PC-9 (cell line): ENCODE results near the gene ABHD16B. TPM values are rescaled to one million over a fixed set of nuclear protein-coding genes. Genes with fewer than 3 reads are reported as not detected.

ENCODE experiments used
- BruUV-seq: library from RNA; stranded (reverse); fragments of 400-500 nt; replicated peaks from 2 replicates; lab custom pipeline; 2021; lab: Mats Ljungman, UMichigan
- CTCF ChIA-PET: fragments of 300-600 bp; sonication (Branson Sonifier 250); formaldehyde crosslinking; loops from one replicate; lab custom pipeline; 2022; ENCODE audit warnings: antibody characterized with exemption; lab: Charles Lee
- POLR2A ChIA-PET: fragments of 300-600 bp; sonication (Branson Sonifier 250); formaldehyde crosslinking; loops from one replicate; lab custom pipeline; 2022; ENCODE audit warnings: antibody characterized with exemption; ENCODE audit not compliant: unreplicated experiment; lab: Charles Lee
- DNase-seq, 2 experiments: peaks; one replicate each; pipeline versions ENCODE4 v3.0.0 to v3.0.0-alpha.2; 2015 to 2022; ENCODE audit warnings: mixed read lengths in 1 of 2
- H2AFZ ChIP-seq: fragments of 200-600 bp; sonication (generic); 2 replicates; pipeline ENCODE4 v1.8.1; 2017; ENCODE audit warnings: antibody characterized with exemption
- H3F3A ChIP-seq: fragments of 200-600 bp; sonication (generic); 2 replicates; pipeline ENCODE4 v1.8.1; 2017; ENCODE audit warnings: antibody characterized with exemption, mild to moderate bottlenecking, low read depth; ENCODE audit not compliant: insufficient read depth
- H3K27ac ChIP-seq: fragments of 200-600 bp; sonication (generic); 2 replicates; pipeline ENCODE4 v1.6.1; 2016; ENCODE audit warnings: mixed run types
- H3K27me3 ChIP-seq: fragments of 200-600 bp; sonication (generic); 2 replicates; pipeline ENCODE4 v1.6.1; 2016; ENCODE audit warnings: low read depth, mixed run types; ENCODE audit not compliant: insufficient read depth
- H3K36me3 ChIP-seq: fragments of 200-600 bp; sonication (generic); 2 replicates; pipeline ENCODE4 v1.6.1; 2016; ENCODE audit warnings: low read depth, mixed run types
- H3K4me1 ChIP-seq: fragments of 200-600 bp; sonication (generic); replicated peaks from 2 replicates; pipeline ENCODE4 v1.6.1; 2016; ENCODE audit warnings: mixed run types; ENCODE audit not compliant: insufficient read depth
- H3K4me2 ChIP-seq: fragments of 200-600 bp; sonication (generic); 2 replicates; pipeline ENCODE4 v1.6.1; 2017; ENCODE audit warnings: mixed run types
- H3K4me3 ChIP-seq: fragments of 200-600 bp; sonication (generic); 2 replicates; pipeline ENCODE4 v1.6.1; 2016; ENCODE audit warnings: mixed run types
- H3K79me2 ChIP-seq: fragments of 200-600 bp; sonication (generic); 2 replicates; pipeline ENCODE4 v1.6.1; 2017; ENCODE audit warnings: low read depth, mixed run types
- H3K9me2 ChIP-seq: fragments of 200-600 bp; sonication (generic); 2 replicates; pipeline ENCODE4 v1.8.1; 2017; ENCODE audit warnings: mild to moderate bottlenecking; ENCODE audit not compliant: insufficient read depth
- H3K9me3 ChIP-seq: fragments of 200-600 bp; sonication (generic); 2 replicates; pipeline ENCODE4 v1.8.1; 2016; ENCODE audit warnings: low read depth; ENCODE audit not compliant: insufficient read depth
- H4K20me1 ChIP-seq: fragments of 200-600 bp; sonication (generic); 2 replicates; pipeline ENCODE4 v1.8.1; 2017; ENCODE audit not compliant: insufficient read depth
- EZH2 ChIP-seq: fragments of 200-600 bp; sonication (generic); IDR thresholded peaks from 2 replicates; pipeline ENCODE4 v1.8.0; 2017; ENCODE audit warnings: antibody characterized with exemption, low read depth
- intact Hi-C: fragments of 100-400 bp; cut with micrococcal nuclease; formaldehyde crosslinking; loops from one replicate; pipeline ENCODE4 v1.10.0; 2022; ENCODE audit not compliant: unreplicated experiment
- total RNA-seq: library from RNA; stranded (reverse); gene quantifications from 2 replicates; pipeline ENCODE4 v1.2.3, GENCODE V29; 2021
- TF ChIP-seq, protein P1 (sequence below): fragments of 200-600 bp; sonication (generic); conservative IDR thresholded peaks from 2 replicates; pipeline ENCODE4 v1.6.1; 2017; ENCODE audit warnings: mixed run types, antibody characterized with exemption, mild to moderate bottlenecking, moderate library complexity

The ABHD16B gene
- total RNA-seq, 1 experiment from 2014 or later: not detected

DNA sequence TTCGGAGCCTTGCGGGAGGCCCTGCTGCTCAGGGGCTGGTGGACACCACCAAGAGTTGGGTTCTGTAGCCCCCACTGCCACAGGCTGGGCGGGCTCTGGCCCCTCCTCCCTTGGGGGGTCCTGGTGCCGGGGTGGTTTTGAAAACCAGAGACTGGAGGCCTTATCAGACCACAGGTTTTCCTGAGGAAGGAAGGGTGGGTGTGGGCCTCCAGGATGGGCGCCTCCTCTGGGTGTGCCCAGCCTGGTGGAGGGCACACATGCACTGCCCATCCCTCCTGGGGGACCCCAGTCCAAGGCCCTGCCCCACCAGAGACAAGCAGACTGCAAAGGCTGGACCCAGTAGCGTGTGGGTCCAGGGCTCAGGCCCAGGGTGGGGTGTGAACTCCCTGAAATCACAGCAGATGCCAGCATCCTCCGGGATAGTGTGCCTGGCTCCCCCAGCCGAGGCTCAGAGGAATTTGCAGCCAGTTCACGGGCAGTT, 16.7 kb upstream of the ABHD16B start:
- Histone ChIP-seq H3K4me2 (no peak overlapping the region), H3K4me1 (peaks cover 31% of the 10 kb centered on the region), H2AFZ (no peak overlapping the region), H3K36me3 (no peaks in the 10 kb centered on the region), H3F3A (peaks cover 16% of the 10 kb centered on the region; the same call in 1 of the 2 replicates), H3K4me3 (no peak overlapping the region), H3K27ac (no peak overlapping the region), H3K79me2 (no peaks in the 10 kb centered on the region), H3K9me2 (no peaks in the 10 kb centered on the region), H3K9me3 (no peaks in the 10 kb centered on the region), H3K27me3 (peaks cover 5% of the 10 kb centered on the region; the same call in 1 of the 2 replicates), H4K20me1 (0 out of 2 replicates have a peak, but pooled peaks cover 3% of the 10 kb centered on the region)
- ChIA-PET CTCF (no interaction called here), POLR2A (no interaction called here)
- TF ChIP-seq, protein P1, sequence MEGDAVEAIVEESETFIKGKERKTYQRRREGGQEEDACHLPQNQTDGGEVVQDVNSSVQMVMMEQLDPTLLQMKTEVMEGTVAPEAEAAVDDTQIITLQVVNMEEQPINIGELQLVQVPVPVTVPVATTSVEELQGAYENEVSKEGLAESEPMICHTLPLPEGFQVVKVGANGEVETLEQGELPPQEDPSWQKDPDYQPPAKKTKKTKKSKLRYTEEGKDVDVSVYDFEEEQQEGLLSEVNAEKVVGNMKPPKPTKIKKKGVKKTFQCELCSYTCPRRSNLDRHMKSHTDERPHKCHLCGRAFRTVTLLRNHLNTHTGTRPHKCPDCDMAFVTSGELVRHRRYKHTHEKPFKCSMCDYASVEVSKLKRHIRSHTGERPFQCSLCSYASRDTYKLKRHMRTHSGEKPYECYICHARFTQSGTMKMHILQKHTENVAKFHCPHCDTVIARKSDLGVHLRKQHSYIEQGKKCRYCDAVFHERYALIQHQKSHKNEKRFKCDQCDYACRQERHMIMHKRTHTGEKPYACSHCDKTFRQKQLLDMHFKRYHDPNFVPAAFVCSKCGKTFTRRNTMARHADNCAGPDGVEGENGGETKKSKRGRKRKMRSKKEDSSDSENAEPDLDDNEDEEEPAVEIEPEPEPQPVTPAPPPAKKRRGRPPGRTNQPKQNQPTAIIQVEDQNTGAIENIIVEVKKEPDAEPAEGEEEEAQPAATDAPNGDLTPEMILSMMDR: no peak
- TF ChIP-seq EZH2: no peak
- BruUV-seq: no TSS peak
- intact Hi-C loops: no loop called here
- DNase-seq: peak in 1 of 2 experiments; percentile 26

DNA sequence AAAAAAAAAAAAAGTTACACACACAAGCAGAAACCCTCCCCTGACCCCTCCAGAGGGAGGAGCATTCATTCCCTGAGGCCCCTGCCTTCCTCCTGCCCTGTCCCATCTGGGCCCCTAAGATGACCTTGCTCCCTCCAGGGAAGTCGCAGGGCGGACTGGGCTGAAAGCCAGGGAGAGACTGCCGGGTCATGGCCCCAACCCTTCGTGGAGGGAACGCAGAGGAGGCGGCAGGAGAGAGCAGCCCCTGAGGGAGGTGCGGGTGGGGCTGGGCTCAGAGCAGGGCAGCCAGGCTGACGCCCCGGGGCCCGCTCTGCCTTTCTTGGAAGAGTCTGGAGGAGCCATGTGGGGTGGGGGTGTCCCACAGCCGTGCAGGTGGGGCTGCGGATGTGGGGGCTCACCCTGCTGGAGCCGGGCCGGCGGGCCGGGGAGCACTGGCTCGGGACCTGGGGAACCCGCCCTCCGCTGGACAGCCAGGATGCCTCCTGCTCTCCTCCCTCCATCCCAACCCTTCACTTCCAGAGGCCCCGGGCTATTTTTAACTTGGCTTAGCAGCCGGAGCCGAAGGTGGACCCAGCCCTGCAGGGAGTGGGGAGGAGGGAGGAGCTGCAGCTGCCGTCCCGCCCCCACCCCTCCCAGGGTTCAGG, 15.0 kb upstream of the ABHD16B start:
- Histone ChIP-seq H3K4me2 (peak overlapping the region; percentile 77), H3K36me3 (no peaks in the 10 kb centered on the region), H3K9me2 (no peaks in the 10 kb centered on the region), H4K20me1 (0 out of 2 replicates have a peak, but pooled peaks cover 3% of the 10 kb centered on the region), H2AFZ (no peak overlapping the region), H3K27me3 (peaks cover 5% of the 10 kb centered on the region; the same call in 1 of the 2 replicates), H3K4me3 (no peak overlapping the region), H3F3A (peaks cover 21% of the 10 kb centered on the region; the same call in 1 of the 2 replicates), H3K79me2 (no peaks in the 10 kb centered on the region), H3K27ac (no peak overlapping the region), H3K9me3 (no peaks in the 10 kb centered on the region), H3K4me1 (peaks cover 31% of the 10 kb centered on the region)
- ChIA-PET CTCF (interaction anchor here (0.5 kb wide), 1 partner anchor 40 kb away, joined by 7 read pairs; no protein-coding TSS in a partner anchor), POLR2A (interaction anchor here (0.5 to 0.7 kb wide), 2 partner anchors 9 to 12 kb away, joined by 3 read pairs; no protein-coding TSS in a partner anchor)
- TF ChIP-seq, protein P1: no peak
- TF ChIP-seq EZH2: no peak
- BruUV-seq: no TSS peak
- peak in 1 of 2 experiments; percentile 74 for DNase-seq
- intact Hi-C loops: no loop called here

DNA sequence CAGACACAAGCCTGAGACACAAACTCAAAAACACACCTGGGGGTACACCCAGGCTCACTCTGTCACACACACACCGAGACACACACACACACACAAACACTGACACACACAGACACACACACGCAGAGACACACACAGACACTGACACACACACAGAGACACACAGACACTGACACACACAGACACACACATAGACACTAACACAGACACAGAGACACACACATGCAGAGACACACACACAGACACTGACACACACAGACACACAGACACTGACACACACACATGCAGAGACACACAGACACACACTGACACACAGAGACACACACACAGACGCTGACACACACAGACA, 14.4 kb upstream of the ABHD16B start:
- Histone ChIP-seq H3K4me3 (no peak overlapping the region), H3K36me3 (no peaks in the 10 kb centered on the region), H3K79me2 (no peaks in the 10 kb centered on the region), H3K4me2 (peak overlapping the region; percentile 77), H3K9me3 (no peaks in the 10 kb centered on the region), H3F3A (peaks cover 21% of the 10 kb centered on the region; the same call in 1 of the 2 replicates), H3K27me3 (peaks cover 5% of the 10 kb centered on the region; the same call in 1 of the 2 replicates), H3K9me2 (no peaks in the 10 kb centered on the region), H3K27ac (no peak overlapping the region), H2AFZ (no peak overlapping the region), H4K20me1 (0 out of 2 replicates have a peak, but pooled peaks cover 3% of the 10 kb centered on the region), H3K4me1 (peaks cover 31% of the 10 kb centered on the region)
- CTCF ChIA-PET: interaction anchor here (0.5 kb wide), 1 partner anchor 40 kb away, joined by 7 read pairs; no protein-coding TSS in a partner anchor
- DNase-seq: peak in 1 of 2 experiments; percentile 16
- TF ChIP-seq, protein P1: no peak
- TF ChIP-seq EZH2: no peak
- intact Hi-C loops: no loop called here
- POLR2A ChIA-PET: interaction anchor here (0.5 to 0.7 kb wide), 2 partner anchors 9 to 12 kb away, joined by 3 read pairs; no protein-coding TSS in a partner anchor
- no TSS peak for BruUV-seq
